K562 (cell line): Measurements from ENCODE around the gene ADSS1. TPM values are rescaled to one million over a fixed set of nuclear protein-coding genes. Genes with fewer than 3 reads are reported as not detected.

Experiments used
- ATF6 ChIP-seq: sonication (generic); formaldehyde crosslinking; IDR thresholded peaks from 2 replicates; pipeline ENCODE4 v1.4.0; 2020; ENCODE audit warnings: mild to moderate bottlenecking, missing genetic modification reagents
- ESRRB ChIP-seq: fragments of 250-450 bp; sonication (Bioruptor Pico); IDR thresholded peaks from 2 replicates; pipeline ENCODE4 v1.5.0; 2020; ENCODE audit warnings: mild to moderate bottlenecking, moderate library complexity, borderline replicate concordance
- ETS2 ChIP-seq: IDR thresholded peaks from 2 replicates; pipeline ENCODE4 v1.6.1; 2016; ENCODE audit warnings: borderline replicate concordance, missing genetic modification characterization, mild to moderate bottlenecking, moderate library complexity, missing compliant biosample characterization; ENCODE audit not compliant: poor library complexity, severe bottlenecking
- FOXA1 ChIP-seq: fragments of 450-650 bp; IDR thresholded peaks from 2 replicates; pipeline ENCODE4 v1.6.1; 2016; ENCODE audit warnings: mild to moderate bottlenecking, borderline replicate concordance
- JUN ChIP-seq, 2 experiments: sonication (generic) in 1 of 2; formaldehyde crosslinking in 1 of 2; IDR thresholded peaks; 2 replicates each; pipeline versions ENCODE4 v1.6.1 to v1.8.0; 2012 to 2022; ENCODE audit warnings: borderline replicate concordance in 2 of 2, mild to moderate bottlenecking in 2 of 2, improper control_type of control experiment in 1 of 2, low read depth in 1 of 2, low read length in 1 of 2, missing genetic modification reagents in 1 of 2
- MEIS2 ChIP-seq: fragments of 450-650 bp; IDR thresholded peaks from 2 replicates; pipeline ENCODE4 v1.6.1; 2014; ENCODE audit warnings: mild to moderate bottlenecking; ENCODE audit not compliant: partially characterized antibody
- MYNN ChIP-seq, 2 experiments: sonication (generic); formaldehyde crosslinking in 1 of 2; IDR thresholded peaks; 2 replicates each; pipeline versions ENCODE4 v1.5.0 to v1.6.1; 2016 to 2020; ENCODE audit warnings: antibody characterized with exemption in 1 of 2, missing genetic modification reagents in 1 of 2
- NFE2L1 ChIP-seq: fragments of 450-650 bp; IDR thresholded peaks from 2 replicates; pipeline ENCODE4 v1.6.1; 2016; ENCODE audit warnings: missing genetic modification characterization, low read depth, mild to moderate bottlenecking, missing compliant biosample characterization, moderate library complexity, borderline replicate concordance
- OTX1 ChIP-seq: fragments of 450-650 bp; formaldehyde crosslinking; IDR thresholded peaks from 2 replicates; pipeline ENCODE4 v1.4.0; 2022; ENCODE audit warnings: mild to moderate bottlenecking
- PBX2 ChIP-seq, 2 experiments: IDR thresholded peaks in 1 of 2; conservative IDR thresholded peaks in 1 of 2; 2 replicates each; pipeline ENCODE4 v1.6.1; 2016; ENCODE audit warnings: low read depth in 2 of 2, mild to moderate bottlenecking in 1 of 2, missing compliant biosample characterization in 1 of 2, missing genetic modification characterization in 1 of 2, moderate library complexity in 1 of 2
- PHB2 ChIP-seq: fragments of 450-650 bp; IDR thresholded peaks from 2 replicates; pipeline ENCODE4 v1.6.1; 2017; ENCODE audit warnings: low read depth
- SP1 ChIP-seq: sonication (generic); formaldehyde crosslinking; IDR thresholded peaks from 2 replicates; pipeline ENCODE4 v1.8.1; 2022; ENCODE audit warnings: mild to moderate bottlenecking, missing genetic modification reagents
- TFAM ChIP-seq: fragments of 250-450 bp; sonication (Bioruptor Pico); conservative IDR thresholded peaks from 2 replicates; pipeline ENCODE4 v1.5.0; 2021; ENCODE audit warnings: mild to moderate bottlenecking, moderate library complexity
- VEZF1 ChIP-seq: fragments of 200-800 bp; sonication (Bioruptor generic); IDR thresholded peaks from 2 replicates; pipeline ENCODE4 v1.6.1; 2017; ENCODE audit warnings: missing genetic modification characterization, missing compliant biosample characterization
- ZBTB11 ChIP-seq, 3 experiments: fragments of 200-800 bp in 1 of 3; fragments of 250-450 bp in 1 of 3; fragments of 450-650 bp in 1 of 3; sonication (Bioruptor Pico) in 1 of 3; sonication (Bioruptor generic) in 1 of 3; formaldehyde crosslinking in 1 of 3; IDR thresholded peaks; 2 replicates each; pipeline versions ENCODE4 v1.6.1 to v1.8.0; 2016 to 2022; ENCODE audit warnings: mild to moderate bottlenecking in 2 of 3, missing genetic modification characterization in 2 of 3, missing compliant biosample characterization in 1 of 3, moderate library complexity in 1 of 3
- polyA plus RNA-seq, 8 experiments: library from polyadenylated mRNA; depleted of rRNA in 4 of 8; stranded (reverse) in 5 of 8; unstranded in 3 of 8; fragments of >200 nt; fragmentation: Nextera tagmentation in 2 of 8; fragmentation: Illumina TruSeq in 1 of 8; extraction: Ambion mirVana in 2 of 8; extraction: Trizol in 1 of 8; gene quantifications; 2 replicates each; pipeline versions ENCODE4 v1.2.1 to v1.2.3, GENCODE V29; 2011 to 2014; ENCODE audit warnings: inconsistent platforms in 1 of 8, missing spikeins in 1 of 8
- total RNA-seq, 7 experiments: library from RNA; depleted of rRNA in 6 of 7; stranded (reverse); fragments of >200 nt in 6 of 7; fragmentation: Illumina TruSeq in 2 of 7; extraction: Trizol in 2 of 7; gene quantifications; 2 replicates each; pipeline versions ENCODE4 v1.2.1 to v1.2.3, GENCODE V29; 2011 to 2021; ENCODE audit warnings: low replicate concordance in 1 of 7

ADSS1 gene
- total and polyA plus RNA-seq, 9 of the 15 experiments (the other 6 are each of a cell fraction or from before 2014, with no cell fraction given), result 0.53 to 5.9 (median 3.9) TPM

GRCh38 chr14:104752735-104753527 lies 28.9 kb downstream of the ADSS1 start, which contains the start of gene SIVA1 (continued):
- TF ChIP-seq VEZF1 (CRISPR knock-in tag) (peak; percentile 63), NFE2L1 (tag) (no peak), ZBTB11 (CRISPR knock-in tag; IDR thresholded peaks at IDR 0.05) (no peak), ETS2 (no peak), PBX2 (CRISPR knock-in tag; IDR thresholded peaks at IDR 0.05; ENCODE audit: low read depth) (no peak), PBX2 (tag; conservative IDR thresholded peaks at IDR 0.05; ENCODE audit: low read depth) (no peak), MEIS2 (peak; percentile 15), OTX1 (CRISPR knock-in tag) (no peak), ATF6 (CRISPR knock-in tag) (peak; percentile 62; the same call in 1 of the 2 replicates), ESRRB (CRISPR knock-in tag) (no peak), JUN (IDR thresholded peaks at IDR 0.05; ENCODE audit: borderline replicate concordance, low read depth, low read length) (no peak), JUN (CRISPR knock-in tag; IDR thresholded peaks at IDR 0.05; ENCODE audit: borderline replicate concordance) (no peak), PHB2 (no peak), SP1 (CRISPR knock-in tag) (peak; percentile 89), MYNN (IDR thresholded peaks at IDR 0.05) (no peak), MYNN (CRISPR knock-in tag; IDR thresholded peaks at IDR 0.05) (no peak), FOXA1 (no peak), TFAM (CRISPR knock-in tag) (no peak)
